HepG2 (cell line): ENCODE data around the gene ADIRF. TPM values are rescaled to one million over a fixed set of nuclear protein-coding genes. Genes with fewer than 3 reads are reported as not detected.

ENCODE experiments used
- BHLHE40 ChIP-seq: IDR thresholded peaks from 2 replicates; pipeline ENCODE4 v1.6.1; 2011; ENCODE audit warnings: low read length, improper control_type of control experiment
- FLYWCH1 ChIP-seq: sonication (generic); formaldehyde crosslinking; IDR thresholded peaks from 2 replicates; pipeline ENCODE4 v1.8.1; 2023; ENCODE audit warnings: mild to moderate bottlenecking, missing genetic modification reagents
- HOXA5 ChIP-seq: sonication (generic); formaldehyde crosslinking; IDR thresholded peaks from 2 replicates; pipeline ENCODE4 v1.4.0; 2020; ENCODE audit warnings: missing genetic modification reagents
- JDP2 ChIP-seq: sonication (generic); formaldehyde crosslinking; IDR thresholded peaks from 2 replicates; pipeline ENCODE4 v1.8.1; 2022; ENCODE audit warnings: missing genetic modification reagents, borderline replicate concordance
- POLR2A ChIP-seq, 2 experiments: IDR thresholded peaks; 2 replicates each; pipeline ENCODE4 v1.6.1; 2011; ENCODE audit warnings: low read depth in 2 of 2, low read length in 2 of 2, mild to moderate bottlenecking in 1 of 2, moderate library complexity in 1 of 2; ENCODE audit not compliant: insufficient read depth in 1 of 2
- SALL2 ChIP-seq: sonication (generic); formaldehyde crosslinking; IDR thresholded peaks from 2 replicates; pipeline ENCODE4 v1.8.1; 2023; ENCODE audit warnings: mild to moderate bottlenecking, missing genetic modification reagents, inconsistent platforms
- TP53 ChIP-seq: sonication (generic); formaldehyde crosslinking; conservative IDR thresholded peaks from 2 replicates; pipeline ENCODE4 v1.4.0; 2020; ENCODE audit warnings: missing genetic modification reagents
- ZFAT ChIP-seq: sonication (generic); formaldehyde crosslinking; conservative IDR thresholded peaks from 2 replicates; pipeline ENCODE4 v1.8.1; 2023; ENCODE audit warnings: missing genetic modification reagents, inconsistent platforms
- ZNF160 ChIP-seq: sonication (generic); formaldehyde crosslinking; IDR thresholded peaks from 2 replicates; pipeline ENCODE4 v1.8.0; 2022; ENCODE audit warnings: mild to moderate bottlenecking, inconsistent platforms, missing genetic modification reagents
- ZNF331 ChIP-seq: sonication (generic); formaldehyde crosslinking; IDR thresholded peaks from 2 replicates; pipeline ENCODE4 v1.4.0; 2020; ENCODE audit warnings: missing genetic modification reagents
- ZNF510 ChIP-seq: sonication (generic); formaldehyde crosslinking; IDR thresholded peaks from 2 replicates; pipeline ENCODE4 v1.4.0; 2020; ENCODE audit warnings: low read depth, mild to moderate bottlenecking, missing genetic modification reagents
- ZNF557 ChIP-seq: sonication (generic); formaldehyde crosslinking; IDR thresholded peaks from 2 replicates; pipeline ENCODE4 v1.4.0; 2020; ENCODE audit warnings: missing genetic modification reagents
- ZNF607 ChIP-seq: sonication (generic); formaldehyde crosslinking; IDR thresholded peaks from 2 replicates; pipeline ENCODE4 v1.5.1; 2020; ENCODE audit warnings: missing genetic modification reagents, mild to moderate bottlenecking, borderline replicate concordance
- ZNF790 ChIP-seq: sonication (generic); formaldehyde crosslinking; IDR thresholded peaks from 2 replicates; pipeline ENCODE4 v1.8.0; 2022; ENCODE audit warnings: missing genetic modification reagents, mild to moderate bottlenecking, borderline replicate concordance
- polyA plus RNA-seq, 8 experiments: library from polyadenylated mRNA; depleted of rRNA in 3 of 8; stranded (reverse) in 7 of 8; unstranded in 1 of 8; fragments of >200 nt; fragmentation: Illumina TruSeq in 4 of 8; extraction: Trizol in 4 of 8; gene quantifications; 2 replicates each; pipeline versions ENCODE4 v1.2.1 to v1.2.3, GENCODE V29; 2011 to 2016; ENCODE audit warnings: low read depth in 4 of 8, missing spikeins in 1 of 8, mixed read lengths in 1 of 8; ENCODE audit not compliant: insufficient read depth in 1 of 8
- total RNA-seq, 5 experiments: library from RNA; depleted of rRNA; stranded (reverse); fragments of >200 nt; fragmentation: Illumina TruSeq; extraction: Trizol; gene quantifications; 2 replicates each; pipeline ENCODE4 v1.2.3, GENCODE V29; 2016; ENCODE audit warnings: low read depth in 1 of 5
- TF ChIP-seq, protein P1 (sequence below): sonication (generic); formaldehyde crosslinking; IDR thresholded peaks from 2 replicates; pipeline ENCODE4 v1.4.0; 2020; ENCODE audit warnings: missing genetic modification reagents, mild to moderate bottlenecking, borderline replicate concordance
- TF ChIP-seq, protein P2 (sequence below): sonication (generic); formaldehyde crosslinking; IDR thresholded peaks from 2 replicates; pipeline ENCODE4 v1.9.0; 2022; ENCODE audit warnings: low read depth, missing genetic modification reagents
- TF ChIP-seq, protein P3 (sequence below): sonication (generic); formaldehyde crosslinking; IDR thresholded peaks from 2 replicates; pipeline ENCODE4 v1.4.0; 2020; ENCODE audit warnings: missing genetic modification reagents
- TF ChIP-seq, protein P4 (sequence below): sonication (generic); formaldehyde crosslinking; IDR thresholded peaks from 2 replicates; pipeline ENCODE4 v1.4.0; 2020; ENCODE audit warnings: mild to moderate bottlenecking, missing genetic modification reagents
- TF ChIP-seq, protein P5 (sequence below): sonication (generic); formaldehyde crosslinking; IDR thresholded peaks from 2 replicates; pipeline ENCODE4 v1.4.0; 2020; ENCODE audit warnings: mild to moderate bottlenecking, missing genetic modification reagents

Gene ADIRF
- total and polyA plus RNA-seq, 2 of the 13 experiments (the other 11 are each of a cell fraction or from before 2014, with no cell fraction given) = 0.13 to 0.40 TPM

DNA sequence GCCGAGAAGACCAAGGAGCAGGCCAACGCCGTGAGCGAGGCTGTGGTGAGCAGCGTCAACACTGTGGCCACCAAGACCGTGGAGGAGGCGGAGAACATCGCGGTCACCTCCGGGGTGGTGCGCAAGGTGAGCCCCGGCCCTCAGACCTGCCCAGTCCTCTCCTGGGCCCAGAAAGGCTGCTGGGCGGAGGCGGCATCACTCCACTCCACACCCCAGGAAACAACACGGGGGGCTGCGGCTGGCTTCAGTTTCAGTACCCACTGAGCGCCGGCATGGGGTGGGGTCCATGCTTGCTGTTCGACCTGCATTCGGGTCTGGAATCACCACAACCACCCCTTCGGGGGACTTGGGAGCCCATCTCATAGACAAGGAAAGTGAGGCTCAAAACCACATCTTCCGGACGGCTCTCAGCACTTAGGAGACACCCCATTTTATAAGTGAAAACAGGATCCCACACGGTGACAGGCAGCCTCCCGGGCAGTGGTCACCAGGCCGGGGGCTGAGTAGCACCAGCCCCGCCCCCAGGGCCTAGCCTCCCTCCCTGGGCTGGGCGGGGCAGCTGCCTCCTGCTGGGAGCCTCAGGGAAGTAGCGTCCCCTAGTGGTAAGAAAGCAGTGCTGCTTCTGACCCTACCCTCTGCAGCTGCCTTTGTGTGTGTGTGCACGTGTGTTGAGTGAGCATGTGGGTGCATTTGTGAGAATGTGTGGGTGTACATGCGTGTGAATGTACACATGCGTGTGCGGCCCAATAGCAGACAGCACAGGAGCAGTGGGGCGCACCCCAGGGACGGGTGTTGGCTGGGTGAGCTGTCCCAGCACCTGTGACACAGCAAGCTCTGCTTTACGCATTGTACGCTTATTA is 8.0 kb upstream of the ADIRF start (continued):
- no peak for TF ChIP-seq JDP2 (CRISPR knock-in tag)
- TF ChIP-seq POLR2A (IDR thresholded peaks at IDR 0.05; ENCODE audit: insufficient read depth in 1 of 2, low read depth in 2 of 2, low read length in 2 of 2) = no peak
- TF ChIP-seq, protein P1, sequence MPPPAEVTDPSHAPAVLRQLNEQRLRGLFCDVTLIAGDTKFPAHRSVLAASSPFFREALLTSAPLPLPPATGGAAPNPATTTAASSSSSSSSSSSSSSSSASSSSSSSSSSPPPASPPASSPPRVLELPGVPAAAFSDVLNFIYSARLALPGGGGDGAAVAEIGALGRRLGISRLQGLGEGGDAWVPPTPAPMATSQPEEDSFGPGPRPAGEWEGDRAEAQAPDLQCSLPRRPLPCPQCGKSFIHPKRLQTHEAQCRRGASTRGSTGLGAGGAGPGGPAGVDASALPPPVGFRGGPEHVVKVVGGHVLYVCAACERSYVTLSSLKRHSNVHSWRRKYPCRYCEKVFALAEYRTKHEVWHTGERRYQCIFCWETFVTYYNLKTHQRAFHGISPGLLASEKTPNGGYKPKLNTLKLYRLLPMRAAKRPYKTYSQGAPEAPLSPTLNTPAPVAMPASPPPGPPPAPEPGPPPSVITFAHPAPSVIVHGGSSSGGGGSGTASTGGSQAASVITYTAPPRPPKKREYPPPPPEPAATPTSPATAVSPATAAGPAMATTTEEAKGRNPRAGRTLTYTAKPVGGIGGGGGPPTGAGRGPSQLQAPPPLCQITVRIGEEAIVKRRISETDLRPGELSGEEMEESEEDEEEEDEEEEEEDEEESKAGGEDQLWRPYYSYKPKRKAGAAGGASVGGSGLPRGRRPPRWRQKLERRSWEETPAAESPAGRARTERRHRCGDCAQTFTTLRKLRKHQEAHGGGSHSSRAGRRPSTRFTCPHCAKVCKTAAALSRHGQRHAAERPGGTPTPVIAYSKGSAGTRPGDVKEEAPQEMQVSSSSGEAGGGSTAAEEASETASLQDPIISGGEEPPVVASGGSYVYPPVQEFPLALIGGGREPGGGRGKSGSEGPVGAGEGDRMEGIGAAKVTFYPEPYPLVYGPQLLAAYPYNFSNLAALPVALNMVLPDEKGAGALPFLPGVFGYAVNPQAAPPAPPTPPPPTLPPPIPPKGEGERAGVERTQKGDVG = no peak
- no peak for TF ChIP-seq TP53 (CRISPR knock-in tag)
- peak; percentile 64 for TF ChIP-seq BHLHE40
- 0 out of 2 replicates have a peak, but pooled peaks have one; percentile 28 for TF ChIP-seq ZNF331 (CRISPR knock-in tag)
- TF ChIP-seq ZNF160 (CRISPR knock-in tag) = no peak
- no peak for TF ChIP-seq SALL2
- TF ChIP-seq FLYWCH1 (CRISPR knock-in tag) = no peak
- TF ChIP-seq, protein P2, sequence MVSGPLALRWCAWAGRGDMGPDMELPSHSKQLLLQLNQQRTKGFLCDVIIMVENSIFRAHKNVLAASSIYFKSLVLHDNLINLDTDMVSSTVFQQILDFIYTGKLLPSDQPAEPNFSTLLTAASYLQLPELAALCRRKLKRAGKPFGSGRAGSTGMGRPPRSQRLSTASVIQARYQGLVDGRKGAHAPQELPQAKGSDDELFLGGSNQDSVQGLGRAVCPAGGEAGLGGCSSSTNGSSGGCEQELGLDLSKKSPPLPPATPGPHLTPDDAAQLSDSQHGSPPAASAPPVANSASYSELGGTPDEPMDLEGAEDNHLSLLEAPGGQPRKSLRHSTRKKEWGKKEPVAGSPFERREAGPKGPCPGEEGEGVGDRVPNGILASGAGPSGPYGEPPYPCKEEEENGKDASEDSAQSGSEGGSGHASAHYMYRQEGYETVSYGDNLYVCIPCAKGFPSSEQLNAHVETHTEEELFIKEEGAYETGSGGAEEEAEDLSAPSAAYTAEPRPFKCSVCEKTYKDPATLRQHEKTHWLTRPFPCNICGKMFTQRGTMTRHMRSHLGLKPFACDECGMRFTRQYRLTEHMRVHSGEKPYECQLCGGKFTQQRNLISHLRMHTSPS = 0 out of 2 replicates have a peak, but pooled peaks have one; percentile 17
- TF ChIP-seq, protein P3, sequence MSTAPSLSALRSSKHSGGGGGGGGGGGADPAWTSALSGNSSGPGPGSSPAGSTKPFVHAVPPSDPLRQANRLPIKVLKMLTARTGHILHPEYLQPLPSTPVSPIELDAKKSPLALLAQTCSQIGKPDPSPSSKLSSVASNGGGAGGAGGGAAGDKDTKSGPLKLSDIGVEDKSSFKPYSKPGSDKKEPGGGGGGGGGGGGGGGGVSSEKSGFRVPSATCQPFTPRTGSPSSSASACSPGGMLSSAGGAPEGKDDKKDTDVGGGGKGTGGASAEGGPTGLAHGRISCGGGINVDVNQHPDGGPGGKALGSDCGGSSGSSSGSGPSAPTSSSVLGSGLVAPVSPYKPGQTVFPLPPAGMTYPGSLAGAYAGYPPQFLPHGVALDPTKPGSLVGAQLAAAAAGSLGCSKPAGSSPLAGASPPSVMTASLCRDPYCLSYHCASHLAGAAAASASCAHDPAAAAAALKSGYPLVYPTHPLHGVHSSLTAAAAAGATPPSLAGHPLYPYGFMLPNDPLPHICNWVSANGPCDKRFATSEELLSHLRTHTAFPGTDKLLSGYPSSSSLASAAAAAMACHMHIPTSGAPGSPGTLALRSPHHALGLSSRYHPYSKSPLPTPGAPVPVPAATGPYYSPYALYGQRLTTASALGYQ (CRISPR knock-in tag) = no peak
- TF ChIP-seq ZNF607 = no peak
- no peak for TF ChIP-seq HOXA5 (CRISPR knock-in tag)
- TF ChIP-seq ZNF790 = no peak
- TF ChIP-seq ZNF557 (CRISPR knock-in tag) = no peak
- TF ChIP-seq ZNF510 (CRISPR knock-in tag) = no peak
- TF ChIP-seq ZFAT (CRISPR knock-in tag) = no peak
- TF ChIP-seq, protein P4, sequence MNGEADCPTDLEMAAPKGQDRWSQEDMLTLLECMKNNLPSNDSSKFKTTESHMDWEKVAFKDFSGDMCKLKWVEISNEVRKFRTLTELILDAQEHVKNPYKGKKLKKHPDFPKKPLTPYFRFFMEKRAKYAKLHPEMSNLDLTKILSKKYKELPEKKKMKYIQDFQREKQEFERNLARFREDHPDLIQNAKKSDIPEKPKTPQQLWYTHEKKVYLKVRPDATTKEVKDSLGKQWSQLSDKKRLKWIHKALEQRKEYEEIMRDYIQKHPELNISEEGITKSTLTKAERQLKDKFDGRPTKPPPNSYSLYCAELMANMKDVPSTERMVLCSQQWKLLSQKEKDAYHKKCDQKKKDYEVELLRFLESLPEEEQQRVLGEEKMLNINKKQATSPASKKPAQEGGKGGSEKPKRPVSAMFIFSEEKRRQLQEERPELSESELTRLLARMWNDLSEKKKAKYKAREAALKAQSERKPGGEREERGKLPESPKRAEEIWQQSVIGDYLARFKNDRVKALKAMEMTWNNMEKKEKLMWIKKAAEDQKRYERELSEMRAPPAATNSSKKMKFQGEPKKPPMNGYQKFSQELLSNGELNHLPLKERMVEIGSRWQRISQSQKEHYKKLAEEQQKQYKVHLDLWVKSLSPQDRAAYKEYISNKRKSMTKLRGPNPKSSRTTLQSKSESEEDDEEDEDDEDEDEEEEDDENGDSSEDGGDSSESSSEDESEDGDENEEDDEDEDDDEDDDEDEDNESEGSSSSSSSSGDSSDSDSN = no peak
- TF ChIP-seq, protein P5, sequence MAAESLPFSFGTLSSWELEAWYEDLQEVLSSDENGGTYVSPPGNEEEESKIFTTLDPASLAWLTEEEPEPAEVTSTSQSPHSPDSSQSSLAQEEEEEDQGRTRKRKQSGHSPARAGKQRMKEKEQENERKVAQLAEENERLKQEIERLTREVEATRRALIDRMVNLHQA = no peak
